ENCODE data around the gene OLFML2A. TPM values are rescaled to one million over a fixed set of nuclear protein-coding genes. Genes with fewer than 3 reads are reported as not detected.

Gene OLFML2A
- total RNA-seq, 1 experiment from 2014 or later: 6.7 TPM

DNA sequence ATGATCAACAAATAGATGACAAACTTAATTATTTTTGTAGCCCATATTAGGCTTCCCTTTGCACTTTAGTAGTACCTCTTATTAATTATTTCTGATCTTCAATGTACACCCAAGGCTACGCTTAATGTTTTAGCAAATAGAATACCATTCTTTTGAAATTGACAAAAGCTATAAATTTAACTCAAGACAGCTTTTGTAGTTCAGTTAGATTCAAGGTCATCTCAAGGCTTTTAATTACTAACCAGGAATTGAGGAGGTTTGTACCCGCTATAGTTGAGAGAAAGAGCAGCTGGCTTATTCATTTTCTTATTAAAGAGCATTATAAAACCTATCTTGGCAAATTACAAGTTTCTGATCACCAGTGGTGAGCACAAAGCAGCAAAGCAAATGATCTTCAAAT lies 20.9 kb upstream of the OLFML2A start (continued):
- TF ChIP-seq, protein P1, sequence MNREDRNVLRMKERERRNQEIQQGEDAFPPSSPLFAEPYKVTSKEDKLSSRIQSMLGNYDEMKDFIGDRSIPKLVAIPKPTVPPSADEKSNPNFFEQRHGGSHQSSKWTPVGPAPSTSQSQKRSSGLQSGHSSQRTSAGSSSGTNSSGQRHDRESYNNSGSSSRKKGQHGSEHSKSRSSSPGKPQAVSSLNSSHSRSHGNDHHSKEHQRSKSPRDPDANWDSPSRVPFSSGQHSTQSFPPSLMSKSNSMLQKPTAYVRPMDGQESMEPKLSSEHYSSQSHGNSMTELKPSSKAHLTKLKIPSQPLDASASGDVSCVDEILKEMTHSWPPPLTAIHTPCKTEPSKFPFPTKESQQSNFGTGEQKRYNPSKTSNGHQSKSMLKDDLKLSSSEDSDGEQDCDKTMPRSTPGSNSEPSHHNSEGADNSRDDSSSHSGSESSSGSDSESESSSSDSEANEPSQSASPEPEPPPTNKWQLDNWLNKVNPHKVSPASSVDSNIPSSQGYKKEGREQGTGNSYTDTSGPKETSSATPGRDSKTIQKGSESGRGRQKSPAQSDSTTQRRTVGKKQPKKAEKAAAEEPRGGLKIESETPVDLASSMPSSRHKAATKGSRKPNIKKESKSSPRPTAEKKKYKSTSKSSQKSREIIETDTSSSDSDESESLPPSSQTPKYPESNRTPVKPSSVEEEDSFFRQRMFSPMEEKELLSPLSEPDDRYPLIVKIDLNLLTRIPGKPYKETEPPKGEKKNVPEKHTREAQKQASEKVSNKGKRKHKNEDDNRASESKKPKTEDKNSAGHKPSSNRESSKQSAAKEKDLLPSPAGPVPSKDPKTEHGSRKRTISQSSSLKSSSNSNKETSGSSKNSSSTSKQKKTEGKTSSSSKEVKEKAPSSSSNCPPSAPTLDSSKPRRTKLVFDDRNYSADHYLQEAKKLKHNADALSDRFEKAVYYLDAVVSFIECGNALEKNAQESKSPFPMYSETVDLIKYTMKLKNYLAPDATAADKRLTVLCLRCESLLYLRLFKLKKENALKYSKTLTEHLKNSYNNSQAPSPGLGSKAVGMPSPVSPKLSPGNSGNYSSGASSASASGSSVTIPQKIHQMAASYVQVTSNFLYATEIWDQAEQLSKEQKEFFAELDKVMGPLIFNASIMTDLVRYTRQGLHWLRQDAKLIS (CRISPR knock-in tag; IDR thresholded peaks at IDR 0.05; ENCODE audit: borderline replicate concordance): no peak
- no peak for TF ChIP-seq GTF2I (CRISPR knock-in tag; conservative IDR thresholded peaks at IDR 0.05)
- TF ChIP-seq CREM (CRISPR knock-in tag; IDR thresholded peaks at IDR 0.05): no peak
- TF ChIP-seq IRF2 (CRISPR knock-in tag; IDR thresholded peaks at IDR 0.05; ENCODE audit: borderline replicate concordance, low read depth): no peak
- TF ChIP-seq, protein P2, sequence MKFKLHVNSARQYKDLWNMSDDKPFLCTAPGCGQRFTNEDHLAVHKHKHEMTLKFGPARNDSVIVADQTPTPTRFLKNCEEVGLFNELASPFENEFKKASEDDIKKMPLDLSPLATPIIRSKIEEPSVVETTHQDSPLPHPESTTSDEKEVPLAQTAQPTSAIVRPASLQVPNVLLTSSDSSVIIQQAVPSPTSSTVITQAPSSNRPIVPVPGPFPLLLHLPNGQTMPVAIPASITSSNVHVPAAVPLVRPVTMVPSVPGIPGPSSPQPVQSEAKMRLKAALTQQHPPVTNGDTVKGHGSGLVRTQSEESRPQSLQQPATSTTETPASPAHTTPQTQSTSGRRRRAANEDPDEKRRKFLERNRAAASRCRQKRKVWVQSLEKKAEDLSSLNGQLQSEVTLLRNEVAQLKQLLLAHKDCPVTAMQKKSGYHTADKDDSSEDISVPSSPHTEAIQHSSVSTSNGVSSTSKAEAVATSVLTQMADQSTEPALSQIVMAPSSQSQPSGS (CRISPR knock-in tag; IDR thresholded peaks at IDR 0.05; ENCODE audit: borderline replicate concordance, low read depth): no peak
- no peak for TF ChIP-seq FOXJ3 (CRISPR knock-in tag; IDR thresholded peaks at IDR 0.05; ENCODE audit: borderline replicate concordance)
- TF ChIP-seq, protein P3, sequence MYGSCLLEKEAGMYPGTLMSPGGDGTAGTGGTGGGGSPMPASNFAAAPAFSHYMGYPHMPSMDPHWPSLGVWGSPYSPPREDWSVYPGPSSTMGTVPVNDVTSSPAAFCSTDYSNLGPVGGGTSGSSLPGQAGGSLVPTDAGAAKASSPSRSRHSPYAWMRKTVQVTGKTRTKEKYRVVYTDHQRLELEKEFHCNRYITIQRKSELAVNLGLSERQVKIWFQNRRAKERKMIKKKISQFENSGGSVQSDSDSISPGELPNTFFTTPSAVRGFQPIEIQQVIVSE (CRISPR knock-in tag; IDR thresholded peaks at IDR 0.05; ENCODE audit: borderline replicate concordance): no peak
- no peak for TF ChIP-seq NR1H2 (CRISPR knock-in tag; IDR thresholded peaks at IDR 0.05)

DNA sequence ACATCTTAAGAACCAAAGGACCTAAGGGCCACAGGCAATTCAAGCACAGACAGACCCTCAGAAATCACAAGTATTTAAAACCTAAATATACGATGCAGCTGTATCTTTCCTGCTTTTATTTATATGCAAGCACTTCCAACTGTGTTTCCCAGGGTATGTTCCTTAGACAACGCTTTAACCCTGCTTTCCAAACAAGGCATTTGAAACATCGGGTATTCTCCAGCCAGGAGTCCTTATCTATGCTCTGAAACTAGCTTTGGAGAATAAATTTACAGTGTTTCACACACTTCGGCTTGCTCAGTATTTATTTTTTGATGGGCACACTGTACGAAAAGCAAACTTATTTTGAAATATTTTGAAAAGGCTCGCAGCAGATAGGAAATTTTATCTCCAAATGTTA lies 19.3 kb upstream of the OLFML2A start:
- 0 out of 2 replicates have a peak, but pooled peaks have one; percentile 2 for TF ChIP-seq TEAD1 (CRISPR knock-in tag; IDR thresholded peaks at IDR 0.05)
- TF ChIP-seq, protein P2 (CRISPR knock-in tag; IDR thresholded peaks at IDR 0.05; ENCODE audit: borderline replicate concordance, low read depth): no peak
- TF ChIP-seq, protein P4, sequence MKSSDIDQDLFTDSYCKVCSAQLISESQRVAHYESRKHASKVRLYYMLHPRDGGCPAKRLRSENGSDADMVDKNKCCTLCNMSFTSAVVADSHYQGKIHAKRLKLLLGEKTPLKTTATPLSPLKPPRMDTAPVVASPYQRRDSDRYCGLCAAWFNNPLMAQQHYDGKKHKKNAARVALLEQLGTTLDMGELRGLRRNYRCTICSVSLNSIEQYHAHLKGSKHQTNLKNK (CRISPR knock-in tag; IDR thresholded peaks at IDR 0.05): no peak
- Mint-ChIP-seq H3K36me3 (no peaks in the 10 kb centered on the region), H3K27ac (peak overlapping the region; percentile 98), H3K4me1 (peaks cover 92% of the 10 kb centered on the region), H3K4me3 (peak overlapping the region; percentile 65), H3K9me3 (no peaks in the 10 kb centered on the region), H3K27me3 (ENCODE audit: low read depth) (no peaks in the 10 kb centered on the region)
- ChIA-PET CTCF (interaction anchor here (0.5 to 3.8 kb wide), 12 partner anchors 9 to 651 kb away, joined by 3 to 12 read pairs (median 4); partner anchors contain the start of genes NR6A1 and WDR38), POLR2A (interaction anchor here (1.3 kb wide), 1 partner anchor 53 kb away, joined by 3 read pairs; no protein-coding TSS in a partner anchor)
- ATAC-seq (peak; percentile 36), DNase-seq (ENCODE audit: low spot score) (no peak)

DNA sequence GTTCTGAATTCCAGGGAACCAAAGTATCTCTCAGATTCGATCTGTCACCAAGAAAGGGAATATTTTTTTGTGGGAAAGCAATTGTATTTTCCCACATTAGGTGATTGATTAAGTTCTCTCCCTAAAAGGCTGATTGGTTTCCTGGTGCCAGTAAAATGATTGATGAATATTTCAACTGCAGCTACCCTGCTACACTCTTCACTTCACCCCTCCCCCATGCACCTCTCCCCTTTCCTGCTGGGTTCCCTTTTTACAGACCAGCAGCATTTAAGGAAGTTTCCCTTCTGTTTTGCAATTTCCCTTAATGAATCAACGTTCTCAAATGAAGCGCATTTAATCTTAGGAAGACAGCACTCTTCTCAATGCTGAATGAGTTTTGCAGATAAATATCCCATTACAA lies 18.9 kb upstream of the OLFML2A start:
- H3K4me1 Mint-ChIP-seq: peaks cover 92% of the 10 kb centered on the region
- DNase-seq (ENCODE audit: low spot score) (no peak), ATAC-seq (peak; percentile 35)
- peak overlapping the region; percentile 65 for H3K4me3 Mint-ChIP-seq
- peak overlapping the region; percentile 98 for H3K27ac Mint-ChIP-seq
- H3K27me3 Mint-ChIP-seq (ENCODE audit: low read depth): no peaks in the 10 kb centered on the region
- ChIA-PET POLR2A (interaction anchor here (1.3 to 1.4 kb wide), 2 partner anchors 12 to 53 kb away, joined by 3 read pairs; no protein-coding TSS in a partner anchor), CTCF (interaction anchor here (0.5 to 3.8 kb wide), 11 partner anchors 9 to 650 kb away, joined by 3 to 12 read pairs (median 4); partner anchors contain the start of genes NR6A1 and WDR38)
- H3K36me3 Mint-ChIP-seq: no peaks in the 10 kb centered on the region
- no peaks in the 10 kb centered on the region for H3K9me3 Mint-ChIP-seq
- TF ChIP-seq, protein P5, sequence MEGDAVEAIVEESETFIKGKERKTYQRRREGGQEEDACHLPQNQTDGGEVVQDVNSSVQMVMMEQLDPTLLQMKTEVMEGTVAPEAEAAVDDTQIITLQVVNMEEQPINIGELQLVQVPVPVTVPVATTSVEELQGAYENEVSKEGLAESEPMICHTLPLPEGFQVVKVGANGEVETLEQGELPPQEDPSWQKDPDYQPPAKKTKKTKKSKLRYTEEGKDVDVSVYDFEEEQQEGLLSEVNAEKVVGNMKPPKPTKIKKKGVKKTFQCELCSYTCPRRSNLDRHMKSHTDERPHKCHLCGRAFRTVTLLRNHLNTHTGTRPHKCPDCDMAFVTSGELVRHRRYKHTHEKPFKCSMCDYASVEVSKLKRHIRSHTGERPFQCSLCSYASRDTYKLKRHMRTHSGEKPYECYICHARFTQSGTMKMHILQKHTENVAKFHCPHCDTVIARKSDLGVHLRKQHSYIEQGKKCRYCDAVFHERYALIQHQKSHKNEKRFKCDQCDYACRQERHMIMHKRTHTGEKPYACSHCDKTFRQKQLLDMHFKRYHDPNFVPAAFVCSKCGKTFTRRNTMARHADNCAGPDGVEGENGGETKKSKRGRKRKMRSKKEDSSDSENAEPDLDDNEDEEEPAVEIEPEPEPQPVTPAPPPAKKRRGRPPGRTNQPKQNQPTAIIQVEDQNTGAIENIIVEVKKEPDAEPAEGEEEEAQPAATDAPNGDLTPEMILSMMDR (IDR thresholded peaks at IDR 0.05): no peak
- TF ChIP-seq TEAD1 (CRISPR knock-in tag; IDR thresholded peaks at IDR 0.05) (peak; percentile 39; the same call in 1 of the 2 replicates), ZNF396 (CRISPR knock-in tag; IDR thresholded peaks at IDR 0.05; ENCODE audit: borderline replicate concordance) (no peak), ETV6 (CRISPR knock-in tag; IDR thresholded peaks at IDR 0.05) (peak; percentile 98)
- TF ChIP-seq, protein P6, sequence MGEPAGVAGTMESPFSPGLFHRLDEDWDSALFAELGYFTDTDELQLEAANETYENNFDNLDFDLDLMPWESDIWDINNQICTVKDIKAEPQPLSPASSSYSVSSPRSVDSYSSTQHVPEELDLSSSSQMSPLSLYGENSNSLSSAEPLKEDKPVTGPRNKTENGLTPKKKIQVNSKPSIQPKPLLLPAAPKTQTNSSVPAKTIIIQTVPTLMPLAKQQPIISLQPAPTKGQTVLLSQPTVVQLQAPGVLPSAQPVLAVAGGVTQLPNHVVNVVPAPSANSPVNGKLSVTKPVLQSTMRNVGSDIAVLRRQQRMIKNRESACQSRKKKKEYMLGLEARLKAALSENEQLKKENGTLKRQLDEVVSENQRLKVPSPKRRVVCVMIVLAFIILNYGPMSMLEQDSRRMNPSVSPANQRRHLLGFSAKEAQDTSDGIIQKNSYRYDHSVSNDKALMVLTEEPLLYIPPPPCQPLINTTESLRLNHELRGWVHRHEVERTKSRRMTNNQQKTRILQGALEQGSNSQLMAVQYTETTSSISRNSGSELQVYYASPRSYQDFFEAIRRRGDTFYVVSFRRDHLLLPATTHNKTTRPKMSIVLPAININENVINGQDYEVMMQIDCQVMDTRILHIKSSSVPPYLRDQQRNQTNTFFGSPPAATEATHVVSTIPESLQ (CRISPR knock-in tag; IDR thresholded peaks at IDR 0.05): no peak
- TF ChIP-seq, protein P7, sequence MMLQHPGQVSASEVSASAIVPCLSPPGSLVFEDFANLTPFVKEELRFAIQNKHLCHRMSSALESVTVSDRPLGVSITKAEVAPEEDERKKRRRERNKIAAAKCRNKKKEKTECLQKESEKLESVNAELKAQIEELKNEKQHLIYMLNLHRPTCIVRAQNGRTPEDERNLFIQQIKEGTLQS (CRISPR knock-in tag; conservative IDR thresholded peaks at IDR 0.05): no peak
- TF ChIP-seq, protein P8, sequence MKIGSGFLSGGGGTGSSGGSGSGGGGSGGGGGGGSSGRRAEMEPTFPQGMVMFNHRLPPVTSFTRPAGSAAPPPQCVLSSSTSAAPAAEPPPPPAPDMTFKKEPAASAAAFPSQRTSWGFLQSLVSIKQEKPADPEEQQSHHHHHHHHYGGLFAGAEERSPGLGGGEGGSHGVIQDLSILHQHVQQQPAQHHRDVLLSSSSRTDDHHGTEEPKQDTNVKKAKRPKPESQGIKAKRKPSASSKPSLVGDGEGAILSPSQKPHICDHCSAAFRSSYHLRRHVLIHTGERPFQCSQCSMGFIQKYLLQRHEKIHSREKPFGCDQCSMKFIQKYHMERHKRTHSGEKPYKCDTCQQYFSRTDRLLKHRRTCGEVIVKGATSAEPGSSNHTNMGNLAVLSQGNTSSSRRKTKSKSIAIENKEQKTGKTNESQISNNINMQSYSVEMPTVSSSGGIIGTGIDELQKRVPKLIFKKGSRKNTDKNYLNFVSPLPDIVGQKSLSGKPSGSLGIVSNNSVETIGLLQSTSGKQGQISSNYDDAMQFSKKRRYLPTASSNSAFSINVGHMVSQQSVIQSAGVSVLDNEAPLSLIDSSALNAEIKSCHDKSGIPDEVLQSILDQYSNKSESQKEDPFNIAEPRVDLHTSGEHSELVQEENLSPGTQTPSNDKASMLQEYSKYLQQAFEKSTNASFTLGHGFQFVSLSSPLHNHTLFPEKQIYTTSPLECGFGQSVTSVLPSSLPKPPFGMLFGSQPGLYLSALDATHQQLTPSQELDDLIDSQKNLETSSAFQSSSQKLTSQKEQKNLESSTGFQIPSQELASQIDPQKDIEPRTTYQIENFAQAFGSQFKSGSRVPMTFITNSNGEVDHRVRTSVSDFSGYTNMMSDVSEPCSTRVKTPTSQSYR (CRISPR knock-in tag; IDR thresholded peaks at IDR 0.05): peak; percentile 85

Measured in WTC11 (cell line).